Neural progenitor cell (in vitro differentiated cells): ENCODE data around the gene ENO3. TPM values are rescaled to one million over a fixed set of nuclear protein-coding genes. Genes with fewer than 3 reads are reported as not detected.
"Not testable (repeated sequence)": the region's sequence is repeated elsewhere in the genome, so short reads cannot be mapped to it uniquely, and the experiment has no call there.

Source experiments
- DNase-seq: peaks from one replicate; pipeline ENCODE4 v3.0.0-alpha.2; 2016; ENCODE audit warnings: low spot score
- H2AFZ ChIP-seq: fragments of 200-600 bp; sonication (generic); replicated peaks from 2 replicates; pipeline ENCODE4 v1.6.1; 2016; ENCODE audit warnings: antibody characterized with exemption
- H3F3A ChIP-seq: fragments of 200-600 bp; sonication (generic); 2 replicates; pipeline ENCODE4 v1.6.1; 2016; ENCODE audit warnings: antibody characterized with exemption, low read depth
- H3K27ac ChIP-seq: fragments of 200-600 bp; sonication (generic); 2 replicates; pipeline ENCODE4 v1.5.1; 2016; ENCODE audit warnings: mild to moderate bottlenecking
- H3K27me3 ChIP-seq: fragments of 200-600 bp; sonication (generic); 2 replicates; pipeline ENCODE4 v1.6.1; 2016; ENCODE audit warnings: mild to moderate bottlenecking, moderate library complexity
- H3K36me3 ChIP-seq: fragments of 200-600 bp; sonication (generic); 2 replicates; pipeline ENCODE4 v1.5.1; 2016
- H3K4me1 ChIP-seq: fragments of 200-600 bp; sonication (generic); 2 replicates; pipeline ENCODE4 v1.6.1; 2016; ENCODE audit warnings: mixed run types
- H3K4me2 ChIP-seq: fragments of 200-600 bp; sonication (generic); 2 replicates; pipeline ENCODE4 v1.6.1; 2016
- H3K4me3 ChIP-seq: fragments of 200-600 bp; sonication (generic); 2 replicates; pipeline ENCODE4 v1.5.1; 2016
- H3K79me2 ChIP-seq: fragments of 200-600 bp; sonication (generic); 2 replicates; pipeline ENCODE4 v1.6.1; 2016; ENCODE audit warnings: low read depth
- H3K9ac ChIP-seq: fragments of 200-600 bp; sonication (generic); 2 replicates; pipeline ENCODE4 v1.6.1; 2016
- H3K9me3 ChIP-seq: fragments of 200-600 bp; sonication (generic); 2 replicates; pipeline ENCODE4 v1.5.1; 2016; ENCODE audit warnings: low read depth
- H4K20me1 ChIP-seq: fragments of 200-600 bp; sonication (generic); 2 replicates; pipeline ENCODE4 v1.6.1; 2016; ENCODE audit warnings: low read depth
- H3K27ac Mint-ChIP-seq: 3 replicates; pipeline ENCODE4 v1.8.0; 2021; ENCODE audit warnings: mixed read lengths
- H3K27me3 Mint-ChIP-seq: 2 replicates; pipeline ENCODE4 v1.8.0; 2022; ENCODE audit warnings: low read depth, mild to moderate bottlenecking, inconsistent platforms, moderate library complexity, mixed read lengths; ENCODE audit not compliant: insufficient read depth
- H3K36me3 Mint-ChIP-seq: 3 replicates; pipeline ENCODE4 v1.8.0; 2021; ENCODE audit warnings: mixed read lengths
- H3K4me1 Mint-ChIP-seq: 3 replicates; pipeline ENCODE4 v1.8.0; 2021; ENCODE audit warnings: mixed read lengths
- H3K4me3 Mint-ChIP-seq: 3 replicates; pipeline ENCODE4 v1.8.0; 2021; ENCODE audit warnings: mild to moderate bottlenecking, moderate library complexity, mixed read lengths
- H3K9me3 Mint-ChIP-seq: 3 replicates; pipeline ENCODE4 v1.8.0; 2020; ENCODE audit warnings: mixed read lengths
- EZH2 ChIP-seq: fragments of 200-600 bp; sonication (generic); IDR thresholded peaks from 2 replicates; pipeline ENCODE4 v1.6.1; 2017; ENCODE audit warnings: antibody characterized with exemption, mild to moderate bottlenecking, moderate library complexity
- EZH2phosphoT487 ChIP-seq: fragments of 200-600 bp; sonication (generic); IDR thresholded peaks from 2 replicates; pipeline ENCODE4 v1.6.1; 2017; ENCODE audit warnings: antibody characterized with exemption
- total RNA-seq: library from RNA; depleted of rRNA; stranded (reverse); fragments of >200 nt; gene quantifications from 2 replicates; pipeline ENCODE4 v1.2.3, GENCODE V29; 2015; ENCODE audit warnings: low replicate concordance
- TF ChIP-seq, protein P1 (sequence below): fragments of 200-600 bp; sonication (generic); IDR thresholded peaks from 2 replicates; pipeline ENCODE4 v1.5.1; 2017; ENCODE audit warnings: antibody characterized with exemption, mild to moderate bottlenecking

Gene ENO3
- total RNA-seq, 1 donor from 2014 or later, result 20.8 TPM

DNA sequence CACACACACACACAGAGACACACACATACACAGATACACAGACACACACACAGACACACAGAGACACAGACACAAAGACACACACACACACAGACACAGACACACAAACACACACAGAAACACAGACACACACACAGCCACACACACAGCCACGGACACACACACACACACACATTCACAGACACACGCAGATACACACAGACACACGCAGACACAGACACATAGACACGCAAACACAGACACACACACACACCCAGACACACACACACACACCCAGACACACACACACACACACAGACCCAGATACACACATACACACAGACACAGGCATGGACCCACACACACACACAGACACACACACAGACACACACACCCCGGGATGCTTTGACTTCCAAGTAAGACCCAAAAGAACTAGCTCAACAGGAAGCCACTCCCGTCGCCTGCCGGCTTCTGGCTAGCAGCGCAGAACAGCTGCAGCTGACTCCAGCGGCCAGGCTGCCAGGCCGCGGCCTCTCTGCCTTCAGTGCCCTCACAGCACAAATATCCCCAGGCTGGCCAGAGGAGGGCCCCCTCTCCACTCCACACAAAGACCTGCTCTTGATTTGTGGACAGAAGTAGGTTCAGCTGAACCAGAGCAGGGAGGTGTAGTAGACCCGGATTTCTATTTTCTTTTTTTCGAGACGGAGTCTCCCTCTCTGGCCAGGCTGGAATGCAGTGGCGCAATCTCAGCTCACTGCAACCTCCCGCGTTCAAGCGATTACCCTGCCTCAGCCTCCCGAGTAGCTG, 42.0 kb upstream of the ENO3 start:
- Histone ChIP-seq H3F3A (peaks cover 15% of the 10 kb centered on the region), H3K4me1 (peaks cover 6% of the 10 kb centered on the region), H2AFZ (peak overlapping the region; percentile 65), H4K20me1 (no peaks in the 10 kb centered on the region), H3K4me2 (no peak overlapping the region), H3K27me3 (peaks cover 20% of the 10 kb centered on the region), H3K9me3 (no peaks in the 10 kb centered on the region), H3K9ac (no peak overlapping the region), H3K27ac (no peak overlapping the region), H3K4me3 (no peak overlapping the region), H3K36me3 (no peaks in the 10 kb centered on the region), H3K79me2 (no peaks in the 10 kb centered on the region)
- peak; percentile 93 for DNase-seq
- Mint-ChIP-seq H3K9me3 (no peaks in the 10 kb centered on the region), H3K4me1 (peaks cover 12% of the 10 kb centered on the region), H3K36me3 (no peaks in the 10 kb centered on the region), H3K4me3 (no peak overlapping the region), H3K27me3 (peaks cover 7% of the 10 kb centered on the region), H3K27ac (no peak overlapping the region)
- TF ChIP-seq EZH2phosphoT487 (no peak), EZH2 (peak; percentile 26)
- TF ChIP-seq, protein P1, sequence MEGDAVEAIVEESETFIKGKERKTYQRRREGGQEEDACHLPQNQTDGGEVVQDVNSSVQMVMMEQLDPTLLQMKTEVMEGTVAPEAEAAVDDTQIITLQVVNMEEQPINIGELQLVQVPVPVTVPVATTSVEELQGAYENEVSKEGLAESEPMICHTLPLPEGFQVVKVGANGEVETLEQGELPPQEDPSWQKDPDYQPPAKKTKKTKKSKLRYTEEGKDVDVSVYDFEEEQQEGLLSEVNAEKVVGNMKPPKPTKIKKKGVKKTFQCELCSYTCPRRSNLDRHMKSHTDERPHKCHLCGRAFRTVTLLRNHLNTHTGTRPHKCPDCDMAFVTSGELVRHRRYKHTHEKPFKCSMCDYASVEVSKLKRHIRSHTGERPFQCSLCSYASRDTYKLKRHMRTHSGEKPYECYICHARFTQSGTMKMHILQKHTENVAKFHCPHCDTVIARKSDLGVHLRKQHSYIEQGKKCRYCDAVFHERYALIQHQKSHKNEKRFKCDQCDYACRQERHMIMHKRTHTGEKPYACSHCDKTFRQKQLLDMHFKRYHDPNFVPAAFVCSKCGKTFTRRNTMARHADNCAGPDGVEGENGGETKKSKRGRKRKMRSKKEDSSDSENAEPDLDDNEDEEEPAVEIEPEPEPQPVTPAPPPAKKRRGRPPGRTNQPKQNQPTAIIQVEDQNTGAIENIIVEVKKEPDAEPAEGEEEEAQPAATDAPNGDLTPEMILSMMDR, result peak; percentile 83

DNA sequence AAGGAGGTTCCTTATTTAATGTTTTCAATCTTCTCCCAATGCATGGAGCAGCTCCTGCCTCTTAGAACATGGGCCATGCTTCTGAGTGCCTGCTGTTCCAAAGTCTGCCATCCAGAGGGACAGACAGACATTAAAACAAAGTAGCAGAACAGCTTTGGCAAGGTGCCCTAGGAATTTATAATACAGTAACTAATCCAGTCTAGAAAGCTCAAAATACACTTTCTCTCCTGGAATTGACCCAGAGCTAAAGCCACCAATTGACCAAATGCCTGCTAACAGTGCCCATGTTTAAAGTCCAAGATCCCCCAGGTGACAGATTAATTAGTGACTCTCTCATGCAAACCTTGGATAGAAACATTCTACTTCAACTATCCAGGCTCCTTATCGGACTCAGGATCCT, 36.9 kb upstream of the ENO3 start:
- H3K27me3 ChIP-seq, result no peaks in the 10 kb centered on the region
- H3K9ac ChIP-seq, result no peak overlapping the region
- H3K9me3 ChIP-seq, result no peaks in the 10 kb centered on the region
- Mint-ChIP-seq H3K9me3 (no peaks in the 10 kb centered on the region), H3K27ac (no peak overlapping the region), H3K4me1 (peaks cover 8% of the 10 kb centered on the region), H3K27me3 (peaks cover 3% of the 10 kb centered on the region), H3K4me3 (no peak overlapping the region), H3K36me3 (no peaks in the 10 kb centered on the region)
- DNase-seq, result no peak
- no peaks in the 10 kb centered on the region for H3K36me3 ChIP-seq
- H2AFZ ChIP-seq, result no peak overlapping the region
- no peak overlapping the region for H3K27ac ChIP-seq
- H4K20me1 ChIP-seq, result no peaks in the 10 kb centered on the region
- H3K4me2 ChIP-seq, result no peak overlapping the region
- no peaks in the 10 kb centered on the region for H3K79me2 ChIP-seq
- peaks cover 8% of the 10 kb centered on the region for H3F3A ChIP-seq
- no peaks in the 10 kb centered on the region for H3K4me1 ChIP-seq
- H3K4me3 ChIP-seq, result no peak overlapping the region
- TF ChIP-seq EZH2, result no peak
- no peak for TF ChIP-seq EZH2phosphoT487
- TF ChIP-seq, protein P1, result no peak

DNA sequence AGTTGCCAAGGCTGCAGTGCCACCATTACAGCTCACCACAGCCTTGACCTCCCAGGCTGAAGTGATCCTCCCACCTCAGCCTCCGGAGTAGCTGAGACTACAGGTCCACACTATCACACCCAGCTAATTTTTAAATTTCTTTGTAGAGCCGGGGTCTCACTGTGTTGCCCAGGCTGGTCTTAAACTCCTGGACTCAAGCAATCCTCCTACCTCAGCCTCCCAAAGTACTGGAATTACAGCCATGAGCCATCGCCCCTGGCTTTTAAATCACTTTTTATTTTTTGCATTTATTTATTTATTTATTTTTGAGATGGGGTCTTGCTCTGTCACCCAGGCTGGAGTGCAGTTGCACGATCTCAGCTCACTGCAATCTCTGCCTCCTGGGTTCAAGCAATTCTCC, 36.4 kb upstream of the ENO3 start:
- not testable (repeated sequence) for H3K27me3 Mint-ChIP-seq, H3K9ac ChIP-seq, H3K4me3 Mint-ChIP-seq, H3K36me3 Mint-ChIP-seq, H2AFZ ChIP-seq, H3K36me3 ChIP-seq, H3K9me3 Mint-ChIP-seq, H3K27ac ChIP-seq, H3K4me2 ChIP-seq, H3F3A ChIP-seq, H4K20me1 ChIP-seq, H3K79me2 ChIP-seq, H3K4me1 ChIP-seq, H3K4me1 Mint-ChIP-seq, DNase-seq, H3K27ac Mint-ChIP-seq, H3K4me3 ChIP-seq, H3K27me3 ChIP-seq, H3K9me3 ChIP-seq

DNA sequence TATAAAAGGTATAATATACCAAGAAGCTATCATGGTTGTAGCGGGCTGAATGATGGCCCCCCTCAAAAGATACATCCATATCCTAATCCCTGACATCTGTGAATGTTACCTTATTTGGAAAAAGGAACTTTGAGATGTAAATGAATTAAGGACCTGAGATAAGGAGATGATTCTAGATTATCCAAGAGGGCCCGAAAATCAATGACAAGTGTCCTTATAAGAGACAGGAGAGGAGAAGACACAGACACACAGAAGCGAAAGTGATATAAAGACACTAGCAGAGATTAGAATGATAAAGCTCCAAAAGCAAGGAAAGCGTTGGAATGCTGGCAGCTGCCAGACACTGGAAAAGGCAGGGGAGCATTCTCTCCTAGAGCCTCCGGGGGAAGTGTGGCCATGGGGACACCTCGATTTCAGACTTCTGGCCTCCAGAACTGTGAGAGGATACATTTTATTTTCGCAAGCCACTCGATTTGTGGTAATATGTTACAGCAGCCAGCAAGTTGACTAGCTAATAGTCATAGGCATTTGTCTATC, 31.3 kb upstream of the ENO3 start:
- DNase-seq, result peak; percentile 35
- H3K9ac ChIP-seq, result peak overlapping the region; percentile 2
- Mint-ChIP-seq H3K27ac (peak overlapping the region; percentile 23), H3K36me3 (no peaks in the 10 kb centered on the region), H3K9me3 (no peaks in the 10 kb centered on the region), H3K27me3 (peaks cover 3% of the 10 kb centered on the region), H3K4me3 (no peak overlapping the region), H3K4me1 (peaks cover 3% of the 10 kb centered on the region)
- H3F3A ChIP-seq, result no peaks in the 10 kb centered on the region
- no peak overlapping the region for H3K4me3 ChIP-seq
- H4K20me1 ChIP-seq, result no peaks in the 10 kb centered on the region
- no peak overlapping the region for H3K27ac ChIP-seq
- H3K4me1 ChIP-seq, result no peaks in the 10 kb centered on the region
- H3K36me3 ChIP-seq, result no peaks in the 10 kb centered on the region
- no peaks in the 10 kb centered on the region for H3K27me3 ChIP-seq
- H3K9me3 ChIP-seq, result no peaks in the 10 kb centered on the region
- H3K79me2 ChIP-seq, result no peaks in the 10 kb centered on the region
- H2AFZ ChIP-seq, result peak overlapping the region; percentile 32
- no peak overlapping the region for H3K4me2 ChIP-seq
- TF ChIP-seq EZH2phosphoT487 (no peak), EZH2 (no peak)
- TF ChIP-seq, protein P1, result no peak
